SU-DHL-6 (cell line): ENCODE data around the gene SEC24B.

Source experiments
- EZH2phosphoT487 ChIP-seq: fragments of 200-600 bp; sonication (generic), shearing (Covaris generic); conservative IDR thresholded peaks from 2 replicates; pipeline ENCODE4 v1.6.1; 2018; ENCODE audit warnings: mild to moderate bottlenecking, antibody characterized with exemption, low read length, moderate library complexity, mixed read lengths
- TF ChIP-seq, protein P1 (sequence below): fragments of 200-600 bp; sonication (generic); IDR thresholded peaks from one replicate; pipeline ENCODE4 v1.5.1; 2017; ENCODE audit warnings: antibody characterized with exemption, mild to moderate bottlenecking, low read length, moderate library complexity; ENCODE audit not compliant: insufficient read depth, poor library complexity, severe bottlenecking

DNA sequence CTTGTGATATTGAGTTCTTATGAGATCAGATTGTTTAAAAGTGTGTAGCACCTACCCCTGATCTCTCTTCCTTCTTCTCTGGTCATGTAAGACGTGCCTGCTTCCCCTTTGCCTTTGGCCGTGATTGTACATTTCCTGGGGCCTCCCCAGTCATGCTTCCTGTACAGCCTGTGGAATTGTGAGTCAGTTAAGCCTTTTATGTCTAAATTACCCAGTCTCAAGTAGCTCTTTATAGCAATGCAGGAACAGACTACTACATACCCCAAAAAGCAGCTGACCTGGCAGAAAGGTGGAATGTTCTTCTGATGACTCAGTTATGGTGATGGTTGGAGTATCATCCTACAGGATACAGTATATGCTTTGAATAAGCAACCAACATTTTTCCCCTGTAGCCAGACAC, 115.0 kb downstream of the SEC24B start:
- TF ChIP-seq, protein P1, sequence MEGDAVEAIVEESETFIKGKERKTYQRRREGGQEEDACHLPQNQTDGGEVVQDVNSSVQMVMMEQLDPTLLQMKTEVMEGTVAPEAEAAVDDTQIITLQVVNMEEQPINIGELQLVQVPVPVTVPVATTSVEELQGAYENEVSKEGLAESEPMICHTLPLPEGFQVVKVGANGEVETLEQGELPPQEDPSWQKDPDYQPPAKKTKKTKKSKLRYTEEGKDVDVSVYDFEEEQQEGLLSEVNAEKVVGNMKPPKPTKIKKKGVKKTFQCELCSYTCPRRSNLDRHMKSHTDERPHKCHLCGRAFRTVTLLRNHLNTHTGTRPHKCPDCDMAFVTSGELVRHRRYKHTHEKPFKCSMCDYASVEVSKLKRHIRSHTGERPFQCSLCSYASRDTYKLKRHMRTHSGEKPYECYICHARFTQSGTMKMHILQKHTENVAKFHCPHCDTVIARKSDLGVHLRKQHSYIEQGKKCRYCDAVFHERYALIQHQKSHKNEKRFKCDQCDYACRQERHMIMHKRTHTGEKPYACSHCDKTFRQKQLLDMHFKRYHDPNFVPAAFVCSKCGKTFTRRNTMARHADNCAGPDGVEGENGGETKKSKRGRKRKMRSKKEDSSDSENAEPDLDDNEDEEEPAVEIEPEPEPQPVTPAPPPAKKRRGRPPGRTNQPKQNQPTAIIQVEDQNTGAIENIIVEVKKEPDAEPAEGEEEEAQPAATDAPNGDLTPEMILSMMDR = no peak
- TF ChIP-seq EZH2phosphoT487 = no peak
